GM19099 (cell line): ENCODE data around the gene CPNE2.

ENCODE experiments used
- POLR2A ChIP-seq: IDR thresholded peaks from 3 replicates; pipeline ENCODE4 v1.6.1; 2011; ENCODE audit warnings: low read depth; ENCODE audit not compliant: insufficient read length; ENCODE audit errors: extremely low read depth

Gene CPNE2

GRCh38 chr16:57091975-57092785, at the start of gene CPNE2:
Gene CPNE2, plus strand, starts transcription at chr16:57092583. Its CDS starts 18,160 bp downstream, at chr16:57110743.
- no peak for TF ChIP-seq POLR2A

- no peak for TF ChIP-seq POLR2A
These were observed 49.1 kb upstream of the CPNE2 start for GRCh38 chr16:57043248-57043647.

- TF ChIP-seq POLR2A = no peak
These were observed 47.3 kb upstream of the CPNE2 start for GRCh38 chr16:57044931-57045693.

- no peak for TF ChIP-seq POLR2A
These were observed 46.5 kb upstream of the CPNE2 start for GRCh38 chr16:57045694-57046381.

- no peak for TF ChIP-seq POLR2A
These were observed 44.3 kb upstream of the CPNE2 start for GRCh38 chr16:57048095-57048494.

- no peak for TF ChIP-seq POLR2A
These were observed 42.7 kb upstream of the CPNE2 start for GRCh38 chr16:57049678-57050077.

- no peak for TF ChIP-seq POLR2A
These were observed 40.6 kb upstream of the CPNE2 start for GRCh38 chr16:57051696-57052228.

GRCh38 chr16:57053206-57053605, 39.2 kb upstream of the CPNE2 start:
- TF ChIP-seq POLR2A = no peak

- no peak for TF ChIP-seq POLR2A
These were observed 38.0 kb upstream of the CPNE2 start for GRCh38 chr16:57054338-57054737.

- no peak for TF ChIP-seq POLR2A
These were observed 37.6 kb upstream of the CPNE2 start for GRCh38 chr16:57054771-57055170.

- no peak for TF ChIP-seq POLR2A
These were observed 36.7 kb upstream of the CPNE2 start for GRCh38 chr16:57055671-57056070.

- TF ChIP-seq POLR2A = no peak
These were observed 34.0 kb upstream of the CPNE2 start for GRCh38 chr16:57058291-57058861.

- no peak for TF ChIP-seq POLR2A
These were observed 31.9 kb upstream of the CPNE2 start for GRCh38 chr16:57060323-57061083.

- TF ChIP-seq POLR2A = no peak
These were observed 31.1 kb upstream of the CPNE2 start for GRCh38 chr16:57061084-57061905.

GRCh38 chr16:57062329-57062728, 30.1 kb upstream of the CPNE2 start:
- no peak for TF ChIP-seq POLR2A
